Measurements from ENCODE around the gene RELN. TPM values are rescaled to one million over a fixed set of nuclear protein-coding genes. Genes with fewer than 3 reads are reported as not detected.
"Not testable (repeated sequence)": the region's sequence is repeated elsewhere in the genome, so short reads cannot be mapped to it uniquely, and the experiment has no call there.

RELN gene
- total RNA-seq, 1 donor from 2014 or later, result 7.3 TPM

DNA sequence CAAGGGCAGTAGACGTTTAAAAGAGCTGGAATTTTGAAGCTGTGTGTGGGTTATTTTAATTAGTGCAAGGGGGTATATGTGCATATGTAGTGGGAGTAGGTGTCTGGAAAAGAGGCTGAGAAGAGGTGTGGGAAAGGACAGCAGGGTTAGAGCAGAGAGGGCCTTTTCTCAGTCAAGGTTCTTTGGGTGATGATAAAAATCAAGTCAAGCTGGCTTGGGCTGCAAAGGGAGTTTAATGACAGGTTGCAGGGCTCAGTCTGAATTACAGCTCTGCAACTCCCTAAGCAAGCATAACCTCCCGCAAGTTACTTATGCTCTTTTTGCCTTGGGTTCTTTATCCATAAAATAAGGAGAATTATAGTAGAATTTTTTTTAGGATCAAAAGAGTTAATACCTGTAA is 83.5 kb downstream of the RELN start:
- Mint-ChIP-seq H3K4me1 (peaks cover 32% of the 10 kb centered on the region), H3K9me3 (peaks cover under 1% of the 10 kb centered on the region), H3K4me3 (no peak overlapping the region), H3K27me3 (ENCODE audit: low read depth) (no peaks in the 10 kb centered on the region), H3K36me3 (no peaks in the 10 kb centered on the region), H3K27ac (peak overlapping the region; percentile 18)
- DNase-seq (ENCODE audit: low spot score in 2 of 2, unreplicated experiment in 2 of 2), result no peak
- TF ChIP-seq CTCF (IDR thresholded peaks at IDR 0.05; ENCODE audit: unreplicated experiment), result no peak

DNA sequence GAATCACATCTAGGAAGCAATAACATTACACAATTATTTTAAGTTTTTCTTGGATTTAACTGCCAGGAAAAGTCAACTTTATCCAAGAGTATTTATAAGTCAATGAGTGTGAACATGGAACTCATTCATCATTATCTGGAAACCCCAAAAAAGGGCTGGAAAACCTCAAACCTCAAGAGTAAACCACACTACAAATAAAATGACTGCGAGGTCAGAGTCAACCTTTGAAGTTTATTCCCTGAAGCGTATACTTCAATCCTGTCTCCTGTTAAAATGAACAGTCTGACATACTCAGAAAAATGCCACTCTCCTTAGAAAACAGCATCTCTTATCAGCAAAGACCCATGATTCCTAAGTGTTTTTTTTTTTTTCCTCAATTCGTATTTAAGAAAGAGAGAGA is 86.5 kb downstream of the RELN start:
- Mint-ChIP-seq H3K27ac (peak overlapping the region; percentile 85), H3K4me3 (no peak overlapping the region), H3K9me3 (peaks cover 14% of the 10 kb centered on the region), H3K36me3 (no peaks in the 10 kb centered on the region), H3K4me1 (peaks cover 32% of the 10 kb centered on the region), H3K27me3 (ENCODE audit: low read depth) (no peaks in the 10 kb centered on the region)
- no peak for DNase-seq (ENCODE audit: low spot score in 2 of 2, unreplicated experiment in 2 of 2)
- no peak for TF ChIP-seq CTCF (IDR thresholded peaks at IDR 0.05; ENCODE audit: unreplicated experiment)

DNA sequence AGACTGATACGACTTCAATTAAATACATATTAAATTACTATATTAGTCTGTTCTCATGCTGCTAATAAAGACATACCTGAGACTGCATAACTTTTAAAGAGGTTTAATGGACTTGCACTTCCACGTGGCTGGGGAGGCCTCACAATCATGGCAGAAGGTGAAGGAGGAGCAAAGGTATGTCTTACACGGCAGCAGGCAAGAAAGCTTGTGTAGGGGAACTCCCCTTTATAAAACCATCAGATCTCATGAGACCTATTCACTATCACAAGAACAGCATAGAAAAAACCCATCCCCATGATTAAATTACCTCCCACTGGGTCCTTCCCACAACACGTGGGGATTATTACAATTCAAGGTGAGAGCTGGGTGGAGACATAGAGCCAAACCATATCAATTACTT is 92.6 kb downstream of the RELN start:
- not testable (repeated sequence) for H3K4me3 Mint-ChIP-seq; DNase-seq (ENCODE audit: low spot score in 2 of 2, unreplicated experiment in 2 of 2); H3K36me3 Mint-ChIP-seq; H3K27ac Mint-ChIP-seq; H3K27me3 Mint-ChIP-seq (ENCODE audit: low read depth); H3K4me1 Mint-ChIP-seq
- H3K9me3 Mint-ChIP-seq, result peaks cover 21% of the 10 kb centered on the region

- peaks cover 11% of the 10 kb centered on the region for H3K9me3 Mint-ChIP-seq
- no peak for DNase-seq (ENCODE audit: low spot score in 2 of 2, unreplicated experiment in 2 of 2)
- no peak for TF ChIP-seq CTCF (IDR thresholded peaks at IDR 0.05; ENCODE audit: unreplicated experiment)
These were observed 94.5 kb downstream of the RELN start for GRCh38 chr7:103894656-103895596.

GRCh38 chr7:103893350-103893749 is 96.1 kb downstream of the RELN start:
- Mint-ChIP-seq H3K9me3 (peaks cover 7% of the 10 kb centered on the region), H3K27ac (no peak overlapping the region), H3K4me1 (peaks cover 2% of the 10 kb centered on the region), H3K36me3 (no peaks in the 10 kb centered on the region), H3K4me3 (no peak overlapping the region), H3K27me3 (ENCODE audit: low read depth) (peaks cover 2% of the 10 kb centered on the region)
- TF ChIP-seq CTCF (IDR thresholded peaks at IDR 0.05; ENCODE audit: unreplicated experiment), result no peak
- DNase-seq (ENCODE audit: low spot score in 2 of 2, unreplicated experiment in 2 of 2), result no peak

More at GRCh38 chr7:103894656-103895596, 94.5 kb downstream of the RELN start:
- H3K36me3 Mint-ChIP-seq, result no peaks in the 10 kb centered on the region
- H3K27ac Mint-ChIP-seq, result no peak overlapping the region
- H3K4me3 Mint-ChIP-seq, result no peak overlapping the region
- H3K4me1 Mint-ChIP-seq, result peaks cover under 1% of the 10 kb centered on the region
- no peaks in the 10 kb centered on the region for H3K27me3 Mint-ChIP-seq (ENCODE audit: low read depth)

- H3K9me3 Mint-ChIP-seq, result peaks cover 3% of the 10 kb centered on the region
- DNase-seq (ENCODE audit: low spot score in 2 of 2, unreplicated experiment in 2 of 2), result no peak
- peaks cover 2% of the 10 kb centered on the region for H3K4me1 Mint-ChIP-seq
- TF ChIP-seq CTCF (IDR thresholded peaks at IDR 0.05; ENCODE audit: unreplicated experiment), result no peak
- H3K27ac Mint-ChIP-seq, result no peak overlapping the region
- peaks cover 2% of the 10 kb centered on the region for H3K27me3 Mint-ChIP-seq (ENCODE audit: low read depth)
- H3K36me3 Mint-ChIP-seq, result no peaks in the 10 kb centered on the region
- H3K4me3 Mint-ChIP-seq, result no peak overlapping the region
These were observed 100.0 kb downstream of the RELN start for GRCh38 chr7:103889451-103889850.

Data from mesothelial cell of epicardium (in vitro differentiated cells).